ENCODE data around the gene PPBP. TPM values are rescaled to one million over a fixed set of nuclear protein-coding genes. Genes with fewer than 3 reads are reported as not detected.

Gene PPBP
- total RNA-seq, 4 donors from 2014 or later = 1.9 TPM; not detected in 3

DNA sequence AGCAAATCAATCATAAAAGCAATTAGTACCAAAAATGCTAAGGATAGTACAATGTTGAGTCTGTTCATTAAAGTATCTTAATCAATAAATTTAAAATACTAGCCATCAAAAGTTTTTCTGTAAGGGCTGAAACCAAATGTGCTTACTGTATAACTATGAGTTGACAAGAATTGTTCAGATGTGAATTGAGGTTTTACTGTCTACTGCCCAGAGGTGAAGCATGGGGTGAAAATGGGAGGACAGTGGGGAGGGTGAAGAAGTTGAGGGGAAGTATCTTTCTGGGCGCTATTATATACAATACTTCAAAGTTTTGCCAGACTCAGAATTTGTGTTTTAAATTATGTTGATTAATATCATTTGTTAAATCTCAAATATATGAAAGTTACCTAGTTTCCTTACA, 4.1 kb upstream of the PPBP start:
- no peak for TF ChIP-seq POLR2A (IDR thresholded peaks at IDR 0.05)
- TF ChIP-seq, protein P1, sequence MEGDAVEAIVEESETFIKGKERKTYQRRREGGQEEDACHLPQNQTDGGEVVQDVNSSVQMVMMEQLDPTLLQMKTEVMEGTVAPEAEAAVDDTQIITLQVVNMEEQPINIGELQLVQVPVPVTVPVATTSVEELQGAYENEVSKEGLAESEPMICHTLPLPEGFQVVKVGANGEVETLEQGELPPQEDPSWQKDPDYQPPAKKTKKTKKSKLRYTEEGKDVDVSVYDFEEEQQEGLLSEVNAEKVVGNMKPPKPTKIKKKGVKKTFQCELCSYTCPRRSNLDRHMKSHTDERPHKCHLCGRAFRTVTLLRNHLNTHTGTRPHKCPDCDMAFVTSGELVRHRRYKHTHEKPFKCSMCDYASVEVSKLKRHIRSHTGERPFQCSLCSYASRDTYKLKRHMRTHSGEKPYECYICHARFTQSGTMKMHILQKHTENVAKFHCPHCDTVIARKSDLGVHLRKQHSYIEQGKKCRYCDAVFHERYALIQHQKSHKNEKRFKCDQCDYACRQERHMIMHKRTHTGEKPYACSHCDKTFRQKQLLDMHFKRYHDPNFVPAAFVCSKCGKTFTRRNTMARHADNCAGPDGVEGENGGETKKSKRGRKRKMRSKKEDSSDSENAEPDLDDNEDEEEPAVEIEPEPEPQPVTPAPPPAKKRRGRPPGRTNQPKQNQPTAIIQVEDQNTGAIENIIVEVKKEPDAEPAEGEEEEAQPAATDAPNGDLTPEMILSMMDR (IDR thresholded peaks at IDR 0.05) = no peak
- DNase-seq (ENCODE audit: low spot score in 2 of 2) = no peak
- no peak overlapping the region for H3K4me3 ChIP-seq (ENCODE audit: low read depth, poor library complexity, severe bottlenecking)
- intact Hi-C loops (cut with DNase I; ENCODE audit: low total_unique reads) = no loop called here
- WGBS, 2 donors = 0% methylated on average over 1 of the region's 1 CpG

GRCh38 chr4:73991742-73992000, 3.7 kb upstream of the PPBP start:
- DNase-seq (ENCODE audit: low spot score in 2 of 2) = no peak
- no peak overlapping the region for H3K4me3 ChIP-seq (ENCODE audit: low read depth, poor library complexity, severe bottlenecking)
- TF ChIP-seq, protein P1 (IDR thresholded peaks at IDR 0.05) = no peak
- no peak for TF ChIP-seq POLR2A (IDR thresholded peaks at IDR 0.05)
- intact Hi-C loops (cut with DNase I; ENCODE audit: low total_unique reads) = no loop called here
- WGBS, 2 donors = 87 to 88% methylated on average over 1 of the region's 1 CpG

DNA sequence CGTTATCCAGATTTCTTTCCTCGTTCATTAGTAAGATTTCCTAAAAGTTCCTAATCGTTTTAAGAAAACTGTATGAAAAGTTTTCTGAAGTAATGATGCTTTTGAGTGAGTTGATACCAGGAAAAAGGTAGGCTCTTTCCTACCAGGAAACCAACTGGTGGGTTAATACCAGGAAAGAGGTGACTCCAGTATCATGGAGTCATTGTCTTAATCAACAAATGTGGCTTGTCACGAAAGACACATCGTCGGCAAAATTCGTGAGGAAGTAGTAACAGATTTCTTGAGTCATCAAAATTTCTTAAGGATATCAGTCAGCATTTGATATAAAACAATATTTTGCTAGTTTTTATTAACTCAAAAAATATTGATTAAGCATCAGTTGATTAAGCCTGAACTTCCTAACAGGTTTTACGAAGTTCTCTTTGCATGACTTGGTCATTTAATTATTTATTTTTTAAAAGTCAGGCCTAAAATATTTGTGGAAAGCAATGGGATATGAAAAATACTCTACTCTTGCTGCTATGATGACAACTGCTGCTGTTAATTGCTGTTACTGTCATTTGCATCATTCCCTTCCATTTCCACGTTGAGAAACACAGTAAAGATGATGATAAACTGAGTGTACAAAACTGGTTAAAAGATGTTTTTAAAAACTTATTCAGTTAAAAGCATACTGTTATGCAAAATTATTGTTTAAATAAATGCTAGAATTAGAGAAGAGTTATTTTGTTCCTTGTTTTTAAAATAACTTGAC, 3.2 kb upstream of the PPBP start:
- TF ChIP-seq, protein P1 (IDR thresholded peaks at IDR 0.05) = no peak
- TF ChIP-seq POLR2A (IDR thresholded peaks at IDR 0.05) = no peak
- intact Hi-C loops (cut with DNase I; ENCODE audit: low total_unique reads) = no loop called here
- WGBS, 2 donors = 86 to 90% methylated on average over 9 of the region's 9 CpGs
- H3K4me3 ChIP-seq (ENCODE audit: low read depth, poor library complexity, severe bottlenecking) = no peak overlapping the region
- DNase-seq (ENCODE audit: low spot score in 2 of 2) = no peak

DNA sequence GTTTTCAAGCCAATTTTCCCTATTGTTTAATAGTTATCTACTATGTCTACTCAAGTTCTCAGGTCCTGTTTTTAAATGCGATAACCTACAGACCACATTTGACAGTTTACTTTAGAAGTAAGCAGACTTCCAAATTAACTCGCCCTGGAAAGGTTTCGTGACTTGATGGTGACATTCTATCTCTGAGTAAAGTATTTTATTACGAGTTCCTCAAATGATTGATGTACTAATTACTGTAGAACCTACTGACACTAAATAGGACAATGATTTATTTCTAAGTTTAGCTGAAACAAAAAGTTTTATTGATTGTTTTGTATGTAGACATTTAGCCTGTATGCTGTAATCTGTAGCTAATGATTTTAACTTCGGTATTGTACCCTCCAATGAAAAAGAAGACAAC, 1.9 kb upstream of the PPBP start:
- no peak overlapping the region for H3K4me3 ChIP-seq (ENCODE audit: low read depth, poor library complexity, severe bottlenecking)
- intact Hi-C loops (cut with DNase I; ENCODE audit: low total_unique reads) = no loop called here
- 73 to 74% methylated on average over 5 of the region's 5 CpGs for WGBS, 2 donors
- DNase-seq (ENCODE audit: low spot score in 2 of 2) = no peak
- TF ChIP-seq, protein P1 (IDR thresholded peaks at IDR 0.05) = no peak
- no peak for TF ChIP-seq POLR2A (IDR thresholded peaks at IDR 0.05)

DNA sequence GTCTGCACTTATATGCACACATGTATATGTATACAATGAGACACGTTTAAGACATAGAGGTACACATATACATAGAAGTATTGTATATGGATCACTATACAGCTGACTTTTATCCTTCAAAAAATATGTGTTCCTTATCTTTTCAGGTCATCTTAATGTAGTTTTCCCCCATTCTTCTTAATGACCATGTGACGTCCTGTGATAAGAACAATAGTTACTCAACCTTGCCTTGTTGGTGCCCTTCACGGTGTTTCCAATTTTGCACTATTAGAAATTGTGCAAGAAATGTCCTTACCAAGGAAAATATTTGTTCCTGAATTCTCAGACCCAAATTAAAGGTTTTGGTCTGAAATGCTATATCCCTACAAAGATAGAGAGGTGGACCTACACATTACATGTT, 1.0 kb upstream of the PPBP start:
- intact Hi-C loops (cut with DNase I; ENCODE audit: low total_unique reads) = no loop called here

More for the DNA sequence above, 1.0 kb upstream of the PPBP start:
- DNase-seq (ENCODE audit: low spot score in 2 of 2) = no peak
- TF ChIP-seq, protein P1 (IDR thresholded peaks at IDR 0.05) = no peak
- no peak for TF ChIP-seq POLR2A (IDR thresholded peaks at IDR 0.05)
- H3K4me3 ChIP-seq (ENCODE audit: low read depth, poor library complexity, severe bottlenecking) = no peak overlapping the region
- 66 to 69% methylated on average over 3 of the region's 3 CpGs for WGBS, 2 donors

Data from lower leg skin (tissue), 4 donors.